Smooth muscle cell (in vitro differentiated cells): ENCODE data around the gene DDX49. TPM values are rescaled to one million over a fixed set of nuclear protein-coding genes. Genes with fewer than 3 reads are reported as not detected.

Source experiments
- DNase-seq: peaks from one replicate; lab custom pipeline; 2025; ENCODE audit not compliant: unreplicated experiment; lab: John Stamatoyannopoulos, UW
- H2AFZ ChIP-seq: fragments of 200-600 bp; sonication (generic); 2 replicates; pipeline ENCODE4 v1.6.0; 2016; ENCODE audit warnings: antibody characterized with exemption, low read depth, mild to moderate bottlenecking
- H3F3A ChIP-seq: fragments of 200-600 bp; sonication (generic); 2 replicates; pipeline ENCODE4 v1.6.0; 2017; ENCODE audit warnings: antibody characterized with exemption, low read depth
- H3K27ac ChIP-seq: fragments of 200-600 bp; sonication (generic); 2 replicates; pipeline ENCODE4 v1.5.1; 2016; ENCODE audit warnings: low read depth, mild to moderate bottlenecking
- H3K27me3 ChIP-seq: fragments of 200-600 bp; sonication (generic); 2 replicates; pipeline ENCODE4 v1.6.1; 2016; ENCODE audit warnings: low read depth, mild to moderate bottlenecking
- H3K36me3 ChIP-seq: fragments of 200-600 bp; sonication (generic); 2 replicates; pipeline ENCODE4 v1.5.1; 2016; ENCODE audit warnings: low read depth
- H3K4me1 ChIP-seq: fragments of 200-600 bp; sonication (generic); 2 replicates; pipeline ENCODE4 v1.5.1; 2016; ENCODE audit warnings: low read depth
- H3K4me2 ChIP-seq: fragments of 200-600 bp; sonication (generic); 2 replicates; pipeline ENCODE4 v1.6.0; 2016; ENCODE audit warnings: mild to moderate bottlenecking
- H3K4me3 ChIP-seq: fragments of 200-600 bp; sonication (generic); 2 replicates; pipeline ENCODE4 v1.5.1; 2016; ENCODE audit warnings: mild to moderate bottlenecking
- H3K79me2 ChIP-seq: fragments of 200-600 bp; sonication (generic); 2 replicates; pipeline ENCODE4 v1.6.0; 2016; ENCODE audit warnings: low read depth, mild to moderate bottlenecking
- H3K9ac ChIP-seq: fragments of 200-600 bp; sonication (generic); 2 replicates; pipeline ENCODE4 v1.6.0; 2016; ENCODE audit warnings: low read depth
- H3K9me3 ChIP-seq: fragments of 200-600 bp; sonication (generic); replicated peaks from 2 replicates; pipeline ENCODE4 v1.5.1; 2016; ENCODE audit warnings: low read depth
- H4K20me1 ChIP-seq: fragments of 200-600 bp; sonication (generic); 2 replicates; pipeline ENCODE4 v1.6.0; 2016; ENCODE audit warnings: low read depth
- WGBS: methylation state at CpG from one replicate; pipeline ENCODE4 v1.1.7; 2016; ENCODE audit warnings: low lambda C conversion rate; 5-methylcytosine and 5-hydroxymethylcytosine counted together
- polyA plus RNA-seq: library from polyadenylated mRNA; unstranded; fragments of >200 nt; fragmentation: Nextera tagmentation; extraction: Ambion mirVana; gene quantifications from 2 replicates; pipeline ENCODE4 v1.2.1, GENCODE V29; 2016
- total RNA-seq: library from RNA; depleted of rRNA; stranded (reverse); fragments of >200 nt; gene quantifications from 2 replicates; pipeline ENCODE4 v1.2.3, GENCODE V29; 2014
- TF ChIP-seq, protein P1 (sequence below): fragments of 200-600 bp; sonication (generic); IDR thresholded peaks from 2 replicates; pipeline ENCODE4 v1.5.1; 2017; ENCODE audit warnings: borderline replicate concordance, mild to moderate bottlenecking, antibody characterized with exemption; ENCODE audit not compliant: insufficient read depth, poor library complexity, severe bottlenecking

DDX49 gene
- total and polyA plus RNA-seq, 2 experiments from 2014 or later: 36.1 to 39.6 TPM

DNA sequence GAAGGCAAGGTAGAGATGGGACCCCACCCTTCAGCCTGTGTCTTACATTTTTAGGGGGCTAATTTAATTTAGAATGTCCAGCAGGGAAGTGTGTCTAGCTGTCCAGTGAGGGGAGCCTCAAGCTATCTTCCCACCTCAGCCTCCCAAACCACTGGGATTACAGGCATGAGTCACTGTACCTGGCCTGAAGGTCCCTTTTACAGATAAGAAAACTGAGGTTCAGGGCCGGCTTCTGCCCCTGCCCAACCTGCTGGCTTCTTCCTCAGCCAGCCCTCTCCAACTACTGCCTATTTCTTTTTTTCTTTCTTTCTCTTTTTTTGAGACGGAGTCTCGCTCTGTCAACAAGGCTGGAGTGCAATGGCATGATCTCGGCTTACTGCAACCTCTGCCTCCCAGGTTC lies 40.9 kb downstream of the DDX49 start:
- no peak for DNase-seq
- no peaks in the 10 kb centered on the region for H3F3A ChIP-seq
- H4K20me1 ChIP-seq: no peaks in the 10 kb centered on the region
- no peak overlapping the region for H2AFZ ChIP-seq
- no peak overlapping the region for H3K4me3 ChIP-seq
- no peak overlapping the region for H3K9ac ChIP-seq
- H3K79me2 ChIP-seq: no peaks in the 10 kb centered on the region
- H3K27ac ChIP-seq: no peak overlapping the region
- H3K4me2 ChIP-seq: no peak overlapping the region
- WGBS: 91% methylated on average over 4 of the region's 4 CpGs
- H3K4me1 ChIP-seq: no peaks in the 10 kb centered on the region
- H3K27me3 ChIP-seq: peaks cover 20% of the 10 kb centered on the region
- TF ChIP-seq, protein P1, sequence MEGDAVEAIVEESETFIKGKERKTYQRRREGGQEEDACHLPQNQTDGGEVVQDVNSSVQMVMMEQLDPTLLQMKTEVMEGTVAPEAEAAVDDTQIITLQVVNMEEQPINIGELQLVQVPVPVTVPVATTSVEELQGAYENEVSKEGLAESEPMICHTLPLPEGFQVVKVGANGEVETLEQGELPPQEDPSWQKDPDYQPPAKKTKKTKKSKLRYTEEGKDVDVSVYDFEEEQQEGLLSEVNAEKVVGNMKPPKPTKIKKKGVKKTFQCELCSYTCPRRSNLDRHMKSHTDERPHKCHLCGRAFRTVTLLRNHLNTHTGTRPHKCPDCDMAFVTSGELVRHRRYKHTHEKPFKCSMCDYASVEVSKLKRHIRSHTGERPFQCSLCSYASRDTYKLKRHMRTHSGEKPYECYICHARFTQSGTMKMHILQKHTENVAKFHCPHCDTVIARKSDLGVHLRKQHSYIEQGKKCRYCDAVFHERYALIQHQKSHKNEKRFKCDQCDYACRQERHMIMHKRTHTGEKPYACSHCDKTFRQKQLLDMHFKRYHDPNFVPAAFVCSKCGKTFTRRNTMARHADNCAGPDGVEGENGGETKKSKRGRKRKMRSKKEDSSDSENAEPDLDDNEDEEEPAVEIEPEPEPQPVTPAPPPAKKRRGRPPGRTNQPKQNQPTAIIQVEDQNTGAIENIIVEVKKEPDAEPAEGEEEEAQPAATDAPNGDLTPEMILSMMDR: no peak
- no peaks in the 10 kb centered on the region for H3K9me3 ChIP-seq
- H3K36me3 ChIP-seq: no peaks in the 10 kb centered on the region

DNA sequence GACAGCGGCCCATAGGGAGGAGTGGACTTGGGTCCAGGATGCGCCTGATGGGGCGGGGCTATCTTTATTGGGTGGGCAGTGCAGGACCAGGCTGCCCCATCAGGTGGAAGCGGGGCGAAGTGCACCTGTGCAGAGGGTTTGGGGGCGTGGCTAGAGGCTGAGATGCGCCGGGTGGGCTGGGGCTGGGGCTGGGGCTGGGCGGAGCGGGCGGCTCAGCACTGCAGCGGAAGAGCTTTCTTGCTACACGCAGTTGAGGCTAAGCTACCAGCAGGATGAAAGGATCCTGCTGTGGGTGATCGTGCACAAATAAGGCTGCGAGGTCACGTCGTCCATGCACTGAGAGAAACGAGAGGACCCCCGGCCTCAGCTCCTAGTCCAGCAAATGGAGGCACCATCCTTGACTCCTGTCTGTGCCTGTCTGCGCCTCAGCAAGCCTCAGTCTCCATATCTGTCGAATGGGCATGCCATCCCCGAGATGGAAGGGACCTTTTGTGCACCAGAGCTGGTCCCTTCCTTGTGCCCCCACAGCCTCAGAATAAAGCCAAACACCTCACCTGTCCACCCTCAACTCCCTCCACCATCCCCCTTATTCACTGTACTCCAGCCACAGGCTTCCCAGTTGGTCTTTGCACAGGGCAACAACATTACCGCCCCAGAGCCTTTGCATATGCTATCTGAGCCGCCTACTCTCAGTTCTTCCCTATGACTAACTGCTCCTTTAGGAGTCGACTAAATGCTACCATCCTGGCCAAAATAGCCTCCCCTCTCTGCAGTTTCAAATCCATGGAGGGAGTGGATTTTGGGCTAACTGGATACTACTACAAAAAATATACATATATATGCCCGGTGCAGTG lies 42.5 kb downstream of the DDX49 start:
- DNase-seq: no peak
- Histone ChIP-seq H3K27me3 (peaks cover 20% of the 10 kb centered on the region), H3K4me3 (no peak overlapping the region), H3K27ac (no peak overlapping the region), H2AFZ (no peak overlapping the region), H3K36me3 (no peaks in the 10 kb centered on the region), H3K79me2 (no peaks in the 10 kb centered on the region), H3K9ac (no peak overlapping the region), H4K20me1 (no peaks in the 10 kb centered on the region), H3K4me2 (no peak overlapping the region), H3K4me1 (no peaks in the 10 kb centered on the region), H3F3A (no peaks in the 10 kb centered on the region), H3K9me3 (no peaks in the 10 kb centered on the region)
- TF ChIP-seq, protein P1: no peak
- 43% methylated on average over 17 of the region's 26 CpGs for WGBS

DNA sequence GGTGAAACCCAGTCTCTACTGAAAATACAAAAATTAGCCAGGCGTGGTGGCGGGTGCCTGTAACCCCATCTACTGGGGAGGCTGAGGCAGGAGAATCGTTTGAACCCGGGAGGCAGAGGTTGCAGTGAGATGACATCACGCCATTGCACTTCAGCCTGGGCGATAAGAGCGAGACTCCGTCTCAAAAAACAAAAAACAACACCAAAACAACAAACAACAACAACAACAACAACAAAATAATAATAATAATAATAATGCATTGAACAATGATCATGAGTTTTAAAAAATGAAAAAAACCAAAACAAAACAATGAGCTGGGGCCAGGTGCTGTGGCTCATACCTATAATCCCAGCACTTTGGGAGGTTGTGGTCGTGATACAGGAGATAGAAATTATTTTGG lies 44.6 kb downstream of the DDX49 start:
- no peak for DNase-seq
- Histone ChIP-seq H3K4me1 (no peaks in the 10 kb centered on the region), H3K9ac (no peak overlapping the region), H2AFZ (no peak overlapping the region), H4K20me1 (no peaks in the 10 kb centered on the region), H3F3A (no peaks in the 10 kb centered on the region), H3K27ac (no peak overlapping the region), H3K36me3 (no peaks in the 10 kb centered on the region), H3K4me3 (no peak overlapping the region), H3K9me3 (no peaks in the 10 kb centered on the region), H3K4me2 (no peak overlapping the region), H3K27me3 (peaks cover 19% of the 10 kb centered on the region), H3K79me2 (no peaks in the 10 kb centered on the region)
- TF ChIP-seq, protein P1: no peak
- 93% methylated on average over 9 of the region's 9 CpGs for WGBS

DNA sequence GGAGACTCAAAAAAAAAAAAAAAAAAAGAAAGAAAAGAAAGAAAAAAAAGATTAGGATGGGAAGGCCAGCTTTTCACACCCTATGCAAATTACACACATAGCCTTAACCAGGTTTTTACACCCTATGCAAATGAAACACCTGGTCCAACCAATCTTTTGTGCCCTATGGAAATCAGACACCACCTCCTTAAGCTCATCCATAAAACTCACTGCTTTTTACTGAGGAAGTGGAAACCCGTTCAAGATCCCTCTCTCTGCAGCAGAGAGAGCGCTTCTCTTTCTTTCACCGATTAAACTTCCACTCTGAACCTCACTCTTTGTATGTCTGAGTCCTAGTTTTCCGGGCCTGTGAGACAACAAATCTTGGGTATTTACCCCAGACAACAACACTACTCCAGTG lies 46.8 kb downstream of the DDX49 start:
- H3F3A ChIP-seq: no peaks in the 10 kb centered on the region
- H3K4me2 ChIP-seq: no peak overlapping the region
- no peak overlapping the region for H3K9ac ChIP-seq
- no peaks in the 10 kb centered on the region for H3K4me1 ChIP-seq
- no peak overlapping the region for H2AFZ ChIP-seq
- no peak overlapping the region for H3K4me3 ChIP-seq
- H3K36me3 ChIP-seq: no peaks in the 10 kb centered on the region
- no peak overlapping the region for H3K27ac ChIP-seq
- no peaks in the 10 kb centered on the region for H3K79me2 ChIP-seq
- TF ChIP-seq, protein P1: no peak
- H3K9me3 ChIP-seq: no peaks in the 10 kb centered on the region
- H4K20me1 ChIP-seq: no peaks in the 10 kb centered on the region
- 71% methylated on average over 4 of the region's 4 CpGs for WGBS
- no peak for DNase-seq
- H3K27me3 ChIP-seq: peaks cover 14% of the 10 kb centered on the region
